ENCODE results near the gene HNF1A. TPM values are rescaled to one million over a fixed set of nuclear protein-coding genes. Genes with fewer than 3 reads are reported as not detected.
"Not testable (repeated sequence)": the region's sequence is repeated elsewhere in the genome, so short reads cannot be mapped to it uniquely, and the experiment has no call there.

Gene HNF1A
- total RNA-seq, 2 donors from 2014 or later = not detected

DNA sequence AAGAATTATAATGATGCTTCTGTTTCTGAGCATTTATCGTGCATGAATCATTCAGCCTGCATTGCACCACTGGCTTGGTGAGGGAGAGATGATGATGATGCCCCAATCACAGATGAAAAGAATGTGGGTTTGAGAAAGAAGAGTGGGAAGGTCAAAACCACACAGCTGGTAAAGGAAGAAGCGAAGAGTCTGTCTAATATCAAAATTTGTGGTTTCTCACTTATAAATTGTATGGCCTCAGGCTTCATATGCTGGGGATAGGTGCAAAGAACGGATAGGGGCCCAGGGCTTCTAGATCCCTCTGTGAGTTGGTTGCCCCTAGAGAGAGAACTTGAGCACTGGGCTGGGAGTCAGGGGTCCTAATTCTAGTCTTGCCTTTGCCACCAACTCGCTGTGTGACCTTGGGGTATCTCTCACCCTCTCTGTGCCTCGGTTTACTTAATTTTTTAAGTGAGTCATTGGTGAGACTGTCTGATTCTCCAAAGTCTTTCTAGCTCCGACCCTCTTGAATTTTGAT is 58.5 kb downstream of the HNF1A start:
- peak; percentile 49 to 55 for ATAC-seq (replicated peaks in 1 of 2)

DNA sequence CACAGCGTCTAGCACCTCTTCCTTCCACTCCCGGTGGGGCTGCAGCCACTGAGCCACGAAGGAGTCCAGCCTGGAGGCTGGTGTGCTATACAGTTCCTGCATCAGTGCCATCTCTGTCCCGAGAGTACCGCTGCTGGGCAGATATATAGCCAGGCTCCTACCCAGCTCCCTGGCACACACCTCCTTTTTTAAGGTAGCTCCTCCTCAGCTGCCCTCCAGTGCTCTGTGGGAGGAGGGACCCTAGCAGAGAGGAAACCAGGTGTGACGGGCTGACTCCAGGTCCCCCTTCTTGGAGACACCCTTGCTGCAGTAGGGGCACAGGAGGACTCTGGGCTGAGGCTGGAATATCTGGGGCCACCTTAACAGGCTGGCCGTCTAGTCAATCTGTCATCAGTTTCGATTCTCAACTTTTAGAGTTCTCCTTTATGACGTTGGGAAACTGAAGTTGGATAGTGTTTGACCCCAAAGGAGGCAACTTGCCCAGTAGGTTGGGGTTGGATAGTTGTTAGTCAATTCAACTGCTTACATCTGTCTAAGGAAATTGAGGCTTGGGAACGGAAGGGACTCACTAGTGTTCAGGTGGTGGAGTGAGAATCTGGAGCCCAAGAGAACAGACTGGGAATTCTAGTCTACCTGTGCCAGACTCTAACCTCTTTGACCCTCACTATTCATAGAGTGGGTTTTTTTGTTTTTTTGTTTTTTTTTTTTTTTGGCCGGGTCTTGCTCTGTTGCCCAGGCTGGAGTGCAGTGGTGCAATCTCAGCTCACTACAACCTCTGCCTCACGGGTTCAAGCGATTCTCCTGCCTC is 60.7 kb downstream of the HNF1A start, which contains the start of gene OASL:
TSS of gene OASL (minus strand) at position 386 of the 808 bp plus-strand sequence. CDS start at position 111, 275 bp downstream.
- peaks cover 0 to 2% of the 10 kb centered on the region in 2 donors for H3K36me3 Mint-ChIP-seq (ENCODE audit: insufficient read depth in 2 of 2)
- H3K27me3 Mint-ChIP-seq (ENCODE audit: low read depth) = peaks cover 34% of the 10 kb centered on the region
- H3K9me3 Mint-ChIP-seq = no peaks in the 10 kb centered on the region
- DNase-seq (peak; percentile 64 to 74), ATAC-seq (replicated peaks in 1 of 2) (peak; percentile 59 to 68)
- peak within 1 kb of the TSS; percentile 83 to 94 for H3K4me3 Mint-ChIP-seq
- peaks cover 62% of the 10 kb centered on the region for H3K4me1 Mint-ChIP-seq (ENCODE audit: low read depth)
- H3K27ac Mint-ChIP-seq = peak within 1 kb of the TSS; percentile 70

More for the DNA sequence above, 58.5 kb downstream of the HNF1A start:
- Mint-ChIP-seq H3K27ac (peak overlapping the region; percentile 61), H3K36me3 (ENCODE audit: insufficient read depth in 2 of 2) (peaks cover 0 to 2% of the 10 kb centered on the region in 2 donors), H3K27me3 (ENCODE audit: low read depth) (peaks cover 13% of the 10 kb centered on the region), H3K9me3 (no peaks in the 10 kb centered on the region), H3K4me1 (ENCODE audit: low read depth) (peaks cover 70% of the 10 kb centered on the region), H3K4me3 (peak overlapping the region; percentile 83 to 94)
- peak; percentile 61 to 64 for DNase-seq

DNA sequence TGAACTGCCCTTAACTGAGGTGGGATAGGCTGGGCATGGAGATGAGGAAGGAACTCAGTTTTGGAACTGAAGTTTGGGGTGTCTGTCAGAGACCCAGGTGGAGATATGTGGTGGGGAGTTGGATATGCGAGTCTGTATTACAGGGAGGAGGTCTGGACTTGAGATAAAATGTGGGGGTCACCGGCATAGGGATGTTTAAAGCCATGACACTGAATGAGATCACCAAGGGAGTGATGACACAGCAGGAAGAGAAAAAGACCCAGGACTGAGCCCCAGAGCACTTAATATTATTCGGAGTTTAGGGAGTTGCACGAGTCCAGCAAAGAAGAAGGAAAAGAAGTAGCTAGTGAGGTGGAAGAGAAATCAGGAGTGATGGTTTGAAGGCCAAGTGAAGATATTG is 64.7 kb downstream of the HNF1A start:
- Mint-ChIP-seq H3K9me3 (no peaks in the 10 kb centered on the region), H3K27me3 (ENCODE audit: low read depth) (peaks cover 40% of the 10 kb centered on the region), H3K27ac (no peak overlapping the region), H3K4me1 (ENCODE audit: low read depth) (peaks cover 44% of the 10 kb centered on the region), H3K4me3 (no peak overlapping the region), H3K36me3 (ENCODE audit: insufficient read depth in 2 of 2) (peaks cover 0 to 2% of the 10 kb centered on the region in 2 donors)
- DNase-seq = no peak
- no peak for ATAC-seq (replicated peaks in 1 of 2)

DNA sequence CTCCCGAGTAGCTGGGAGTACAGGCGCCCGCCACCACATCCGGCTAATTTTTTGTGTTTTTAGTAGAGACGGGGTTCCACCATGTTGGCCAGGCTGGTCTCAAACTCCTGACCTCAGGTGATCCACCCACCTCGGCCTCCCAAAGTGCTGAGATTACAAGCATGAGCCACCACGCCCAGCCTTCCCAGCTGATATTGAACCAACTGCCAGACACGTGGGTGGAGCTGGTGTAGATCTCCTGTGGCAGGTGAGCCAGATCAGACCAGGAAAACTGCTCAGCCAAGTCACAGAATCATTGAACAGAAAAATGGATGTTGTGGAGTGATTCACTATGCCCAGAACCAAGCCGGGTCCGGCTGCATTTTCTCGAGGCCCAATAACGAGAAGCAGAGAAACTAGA is 69.1 kb downstream of the HNF1A start:
- not testable (repeated sequence) for H3K36me3 Mint-ChIP-seq (ENCODE audit: insufficient read depth in 2 of 2); DNase-seq; H3K9me3 Mint-ChIP-seq; H3K27ac Mint-ChIP-seq; ATAC-seq (replicated peaks in 1 of 2); H3K4me3 Mint-ChIP-seq
- Mint-ChIP-seq H3K4me1 (ENCODE audit: low read depth) (peaks cover 26% of the 10 kb centered on the region), H3K27me3 (ENCODE audit: low read depth) (peaks cover 22% of the 10 kb centered on the region)

DNA sequence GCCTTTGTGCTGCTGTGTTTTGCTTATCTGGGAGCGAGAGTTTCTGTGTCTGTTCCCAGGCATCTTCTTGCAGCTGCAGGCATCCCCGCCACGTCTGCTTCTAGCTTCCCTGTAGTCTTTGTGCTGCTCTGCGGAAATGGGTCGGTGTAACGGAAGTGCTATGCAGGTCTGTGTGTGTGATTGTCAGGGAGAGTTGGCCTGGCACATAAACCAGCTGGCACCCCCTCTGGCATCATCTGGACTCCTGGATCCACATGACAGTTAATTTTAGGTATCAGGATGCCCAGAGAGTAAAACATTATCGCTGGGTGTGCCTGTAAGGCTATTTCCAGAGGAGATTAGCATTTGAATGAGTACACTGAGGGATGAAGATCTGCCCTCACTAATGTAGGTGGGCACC is 70.1 kb downstream of the HNF1A start:
- DNase-seq (no peak), ATAC-seq (replicated peaks in 1 of 2) (no peak)
- no peaks in the 10 kb centered on the region for H3K36me3 Mint-ChIP-seq (ENCODE audit: insufficient read depth in 2 of 2)
- no peaks in the 10 kb centered on the region for H3K9me3 Mint-ChIP-seq
- no peak overlapping the region for H3K27ac Mint-ChIP-seq
- peak overlapping the region in 1 of 2 donors; percentile 61 for H3K4me3 Mint-ChIP-seq
- H3K4me1 Mint-ChIP-seq (ENCODE audit: low read depth) = peaks cover 19% of the 10 kb centered on the region
- peaks cover 11% of the 10 kb centered on the region for H3K27me3 Mint-ChIP-seq (ENCODE audit: low read depth)

DNA sequence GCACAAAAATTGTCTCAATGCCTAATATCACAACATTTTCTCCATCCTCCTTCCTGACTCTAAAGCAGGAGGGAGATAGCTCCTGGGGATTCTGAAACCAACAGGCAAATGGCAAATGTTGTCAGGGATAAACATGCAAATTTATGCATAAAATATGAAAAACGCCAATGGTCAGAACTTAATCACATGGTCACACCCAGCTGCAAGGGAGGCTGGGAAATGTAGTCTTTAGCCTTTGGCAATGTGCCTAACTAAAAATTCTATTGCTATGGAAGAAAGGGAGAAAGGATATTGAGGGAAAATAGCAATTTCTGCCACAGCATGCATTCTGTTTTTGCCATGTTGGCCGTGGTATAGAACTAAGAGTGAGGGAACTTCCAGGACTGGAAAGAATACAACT is 72.4 kb downstream of the HNF1A start:
- H3K27me3 Mint-ChIP-seq (ENCODE audit: low read depth) = no peaks in the 10 kb centered on the region
- no peak overlapping the region for H3K27ac Mint-ChIP-seq
- H3K9me3 Mint-ChIP-seq = no peaks in the 10 kb centered on the region
- no peak overlapping the region for H3K4me3 Mint-ChIP-seq
- ATAC-seq (replicated peaks in 1 of 2) (no peak), DNase-seq (no peak)
- no peaks in the 10 kb centered on the region for H3K36me3 Mint-ChIP-seq (ENCODE audit: insufficient read depth in 2 of 2)
- H3K4me1 Mint-ChIP-seq (ENCODE audit: low read depth) = peaks cover 4% of the 10 kb centered on the region

Other genes starting within 250 kb of the HNF1A start
- gene SPPL3, start 74.2 kb upstream of the HNF1A start, total RNA-seq = 10 to 100 TPM; 43.5 to 45.7 TPM
- 10 to 100 TPM; 13.7 to 17.8 TPM for gene C12orf43, start 37.9 kb downstream of the HNF1A start, total RNA-seq
- 10 to 100 TPM; 13.6 to 45.1 TPM for gene OASL, start 60.7 kb downstream of the HNF1A start, total RNA-seq
- gene P2RX7, start 154.3 kb downstream of the HNF1A start, total RNA-seq = 10 to 100 TPM; 12.6 to 14.8 TPM
- 10 to 100 TPM; 29.7 to 35.1 TPM for gene P2RX4, start 231.6 kb downstream of the HNF1A start, total RNA-seq

All from activated T-cell treated with anti-CD3 and anti-CD28 coated beads, Interleukin-2, amount 50 U/mL, for 72 hours (primary cell).